Sigmoid colon (tissue), 7 donors: ENCODE measurements around the gene CDC42EP3. TPM values are rescaled to one million over a fixed set of nuclear protein-coding genes. Genes with fewer than 3 reads are reported as not detected.

ENCODE experiments used
- DNase-seq: peaks from one replicate; pipeline ENCODE4 v3.0.0-alpha.2; 2019
- H3K27ac ChIP-seq, 4 donors: fragments of 200-600 bp; sonication (generic); one replicate each; pipeline ENCODE4 v1.5.1; 2016 to 2019; ENCODE audit warnings: mild to moderate bottlenecking in 1 of 4
- H3K27me3 ChIP-seq, 3 donors: fragments of 200-600 bp; sonication (generic); one replicate each; pipeline ENCODE4 v1.5.1; 2019; ENCODE audit warnings: mild to moderate bottlenecking in 1 of 3
- H3K36me3 ChIP-seq, 4 donors: fragments of 200-600 bp; sonication (generic); one replicate each; pipeline ENCODE4 v1.5.1; 2016 to 2019
- H3K4me1 ChIP-seq, 4 donors: fragments of 200-600 bp; sonication (generic); one replicate each; pipeline ENCODE4 v1.5.1; 2017 to 2019
- H3K4me3 ChIP-seq, 4 donors: fragments of 200-600 bp; sonication (generic); one replicate each; pipeline ENCODE4 v1.5.1; 2017 to 2019; ENCODE audit warnings: mild to moderate bottlenecking in 2 of 4, moderate library complexity in 1 of 4
- H3K9me3 ChIP-seq, 4 donors: fragments of 200-600 bp in 3 of 4; sonication (generic) in 3 of 4; one replicate each; pipeline versions ENCODE4 v1.5.1 to v1.6.1; 2013 to 2019
- EP300 ChIP-seq, 4 donors: sonication (generic); formaldehyde crosslinking; IDR thresholded peaks; one replicate each; pipeline ENCODE4 v1.6.1; 2017; ENCODE audit warnings: antibody characterized with exemption in 4 of 4
- POLR2A ChIP-seq, 2 donors: fragments of 450-650 bp; IDR thresholded peaks; one replicate each; pipeline ENCODE4 v1.6.1; 2016; ENCODE audit warnings: antibody characterized with exemption in 2 of 2, mild to moderate bottlenecking in 2 of 2, moderate library complexity in 2 of 2
- POLR2AphosphoS5 ChIP-seq, 4 donors: sonication (generic); formaldehyde crosslinking; IDR thresholded peaks; one replicate each; pipeline ENCODE4 v1.6.1; 2017; ENCODE audit warnings: antibody characterized with exemption in 4 of 4
- WGBS, 2 donors: extraction: QIAGEN DNeasy Blood & Tissue Kit; methylation state at CpG; one replicate each; pipeline ENCODE4 v1.1.7; 2013; 5-methylcytosine and 5-hydroxymethylcytosine counted together
- intact Hi-C: fragments of 100-400 bp; cut with DNase I; formaldehyde crosslinking; loops from one replicate; pipeline ENCODE4 v1.15.1; 2023
- polyA plus RNA-seq, 3 donors: library from polyadenylated mRNA; stranded (reverse); fragments of 200-250 nt; gene quantifications; one replicate each; pipeline ENCODE4 v1.2.3, GENCODE V29; 2013
- total RNA-seq, 4 donors: library from RNA; depleted of rRNA; stranded (reverse); fragments of >200 nt; gene quantifications; one replicate each; pipeline ENCODE4 v1.1.0, GENCODE V29; 2016
- TF ChIP-seq, protein P1 (sequence below), 4 experiments: fragments of 450-650 bp in 3 of 4; fragments of 200-600 bp in 1 of 4; IDR thresholded peaks; one replicate each; pipeline ENCODE4 v1.5.1; 2016 to 2019; ENCODE audit warnings: antibody characterized with exemption in 4 of 4, mild to moderate bottlenecking in 3 of 4, moderate library complexity in 2 of 4
- donor health status: healthy with polysubstance abuse.
- donor health status: Bipolar disorder and iron deficiency.
- donor health status: healthy.

CDC42EP3 gene
- total and polyA plus RNA-seq, 7 donors: 10.9 to 84.5 (median 41.1) TPM

GRCh38 chr2:37634914-37635503, 36.4 kb downstream of the CDC42EP3 start:
- no peaks in the 10 kb centered on the region for H3K36me3 ChIP-seq
- no peaks in the 10 kb centered on the region for H3K27me3 ChIP-seq
- H3K4me1 ChIP-seq: peaks cover 0 to 19% (median 10%) of the 10 kb centered on the region in 4 donors
- no peak overlapping the region for H3K4me3 ChIP-seq
- intact Hi-C loops: no loop called here
- peak overlapping the region in 1 of 4 donors; percentile 33 for H3K27ac ChIP-seq
- WGBS, 2 donors: 82 to 90% methylated on average over 8 of the region's 8 CpGs
- no peak for DNase-seq
- no peaks in the 10 kb centered on the region for H3K9me3 ChIP-seq
- TF ChIP-seq, protein P1, sequence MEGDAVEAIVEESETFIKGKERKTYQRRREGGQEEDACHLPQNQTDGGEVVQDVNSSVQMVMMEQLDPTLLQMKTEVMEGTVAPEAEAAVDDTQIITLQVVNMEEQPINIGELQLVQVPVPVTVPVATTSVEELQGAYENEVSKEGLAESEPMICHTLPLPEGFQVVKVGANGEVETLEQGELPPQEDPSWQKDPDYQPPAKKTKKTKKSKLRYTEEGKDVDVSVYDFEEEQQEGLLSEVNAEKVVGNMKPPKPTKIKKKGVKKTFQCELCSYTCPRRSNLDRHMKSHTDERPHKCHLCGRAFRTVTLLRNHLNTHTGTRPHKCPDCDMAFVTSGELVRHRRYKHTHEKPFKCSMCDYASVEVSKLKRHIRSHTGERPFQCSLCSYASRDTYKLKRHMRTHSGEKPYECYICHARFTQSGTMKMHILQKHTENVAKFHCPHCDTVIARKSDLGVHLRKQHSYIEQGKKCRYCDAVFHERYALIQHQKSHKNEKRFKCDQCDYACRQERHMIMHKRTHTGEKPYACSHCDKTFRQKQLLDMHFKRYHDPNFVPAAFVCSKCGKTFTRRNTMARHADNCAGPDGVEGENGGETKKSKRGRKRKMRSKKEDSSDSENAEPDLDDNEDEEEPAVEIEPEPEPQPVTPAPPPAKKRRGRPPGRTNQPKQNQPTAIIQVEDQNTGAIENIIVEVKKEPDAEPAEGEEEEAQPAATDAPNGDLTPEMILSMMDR (IDR thresholded peaks at IDR 0.05): no peak
- TF ChIP-seq POLR2AphosphoS5 (IDR thresholded peaks at IDR 0.05): no peak
- TF ChIP-seq EP300 (IDR thresholded peaks at IDR 0.05): no peak
- no peak for TF ChIP-seq POLR2A (IDR thresholded peaks at IDR 0.05)

- H3K36me3 ChIP-seq: no peaks in the 10 kb centered on the region
- H3K27ac ChIP-seq: no peak overlapping the region
- H3K9me3 ChIP-seq: no peaks in the 10 kb centered on the region
- WGBS, 2 donors: 87% methylated on average over 3 of the region's 3 CpGs
- H3K4me1 ChIP-seq: peaks cover 0 to 24% (median 10%) of the 10 kb centered on the region in 4 donors
- H3K27me3 ChIP-seq: no peaks in the 10 kb centered on the region
- DNase-seq: no peak
- no peak for TF ChIP-seq EP300 (IDR thresholded peaks at IDR 0.05)
- TF ChIP-seq, protein P1 (IDR thresholded peaks at IDR 0.05): no peak
- TF ChIP-seq POLR2AphosphoS5 (IDR thresholded peaks at IDR 0.05): no peak
- TF ChIP-seq POLR2A (IDR thresholded peaks at IDR 0.05): no peak
- no peak overlapping the region for H3K4me3 ChIP-seq
- intact Hi-C loops: no loop called here
Measured at GRCh38 chr2:37633845-37634244, 37.6 kb downstream of the CDC42EP3 start.

DNA sequence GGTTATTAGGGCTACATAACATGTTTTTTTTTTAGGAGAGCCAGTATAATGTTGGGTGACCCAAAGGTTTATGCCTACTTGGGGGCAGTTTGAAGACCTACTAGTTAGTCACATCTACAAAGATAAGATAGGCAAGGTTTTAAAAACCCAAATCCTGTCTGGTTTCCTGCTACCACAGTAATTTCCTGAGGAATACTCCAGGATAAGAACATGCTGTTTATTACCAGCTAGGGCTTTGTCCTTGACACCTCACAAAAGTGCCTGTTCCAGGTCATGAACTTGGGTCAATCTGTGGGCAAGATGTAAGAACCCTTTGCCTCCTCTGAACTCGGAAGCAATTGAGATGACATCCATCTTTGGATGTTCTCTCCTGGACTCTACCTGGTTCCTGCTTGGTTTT, 38.2 kb downstream of the CDC42EP3 start:
- no peak for DNase-seq
- peaks cover 0 to 21% (median 8%) of the 10 kb centered on the region in 4 donors for H3K4me1 ChIP-seq
- no peak overlapping the region for H3K4me3 ChIP-seq
- WGBS, 2 donors: 91 to 93% methylated on average over 1 of the region's 1 CpG
- no peaks in the 10 kb centered on the region for H3K9me3 ChIP-seq
- no peak overlapping the region for H3K27ac ChIP-seq
- TF ChIP-seq POLR2A (IDR thresholded peaks at IDR 0.05) (no peak), POLR2AphosphoS5 (IDR thresholded peaks at IDR 0.05) (no peak), EP300 (IDR thresholded peaks at IDR 0.05) (no peak)
- TF ChIP-seq, protein P1 (IDR thresholded peaks at IDR 0.05): no peak
- intact Hi-C loops: no loop called here
- H3K27me3 ChIP-seq: no peaks in the 10 kb centered on the region
- H3K36me3 ChIP-seq: no peaks in the 10 kb centered on the region

- intact Hi-C loops: no loop called here
- DNase-seq: no peak
- Histone ChIP-seq H3K27me3 (no peaks in the 10 kb centered on the region), H3K4me1 (peaks cover 0 to 17% (median under 1%) of the 10 kb centered on the region in 4 donors), H3K4me3 (no peak overlapping the region), H3K36me3 (no peaks in the 10 kb centered on the region), H3K9me3 (no peaks in the 10 kb centered on the region), H3K27ac (no peak overlapping the region)
- 65 to 96% methylated on average over 2 of the region's 2 CpGs for WGBS, 2 donors
- TF ChIP-seq, protein P1 (IDR thresholded peaks at IDR 0.05): no peak
- TF ChIP-seq POLR2AphosphoS5 (IDR thresholded peaks at IDR 0.05) (no peak), EP300 (IDR thresholded peaks at IDR 0.05) (no peak), POLR2A (IDR thresholded peaks at IDR 0.05) (no peak)
Measured at GRCh38 chr2:37632310-37632709, 39.1 kb downstream of the CDC42EP3 start.

GRCh38 chr2:37631698-37632097, 39.7 kb downstream of the CDC42EP3 start:
- Histone ChIP-seq H3K27me3 (no peaks in the 10 kb centered on the region), H3K27ac (no peak overlapping the region), H3K36me3 (no peaks in the 10 kb centered on the region), H3K4me1 (peaks cover 0 to 21% (median 3%) of the 10 kb centered on the region in 4 donors), H3K9me3 (no peaks in the 10 kb centered on the region), H3K4me3 (no peak overlapping the region)
- 70 to 83% methylated on average over 4 of the region's 4 CpGs for WGBS, 2 donors
- intact Hi-C loops: no loop called here
- DNase-seq: no peak
- TF ChIP-seq, protein P1 (IDR thresholded peaks at IDR 0.05): no peak
- TF ChIP-seq POLR2AphosphoS5 (IDR thresholded peaks at IDR 0.05) (no peak), POLR2A (IDR thresholded peaks at IDR 0.05) (no peak), EP300 (IDR thresholded peaks at IDR 0.05) (no peak)
